ENCODE results near the gene CAMK2D.

CAMK2D gene

GRCh38 chr4:113555868-113556267, 205.7 kb downstream of the CAMK2D start:
- ATAC-seq = no peak
- no peak for TF ChIP-seq SNAI2 (CRISPR knock-in tag; IDR thresholded peaks at IDR 0.05)
- TF ChIP-seq TSHZ2 (CRISPR knock-in tag; IDR thresholded peaks at IDR 0.05) = no peak
- TF ChIP-seq ESRRG (CRISPR knock-in tag; IDR thresholded peaks at IDR 0.05) = no peak
- TF ChIP-seq ZNF70 (CRISPR knock-in tag; IDR thresholded peaks at IDR 0.05) = no peak
- no peak for TF ChIP-seq PPARA (CRISPR knock-in tag; IDR thresholded peaks at IDR 0.05; ENCODE audit: borderline replicate concordance)
- no peak for TF ChIP-seq CSDC2 (CRISPR knock-in tag; IDR thresholded peaks at IDR 0.05)
- TF ChIP-seq, protein P1, sequence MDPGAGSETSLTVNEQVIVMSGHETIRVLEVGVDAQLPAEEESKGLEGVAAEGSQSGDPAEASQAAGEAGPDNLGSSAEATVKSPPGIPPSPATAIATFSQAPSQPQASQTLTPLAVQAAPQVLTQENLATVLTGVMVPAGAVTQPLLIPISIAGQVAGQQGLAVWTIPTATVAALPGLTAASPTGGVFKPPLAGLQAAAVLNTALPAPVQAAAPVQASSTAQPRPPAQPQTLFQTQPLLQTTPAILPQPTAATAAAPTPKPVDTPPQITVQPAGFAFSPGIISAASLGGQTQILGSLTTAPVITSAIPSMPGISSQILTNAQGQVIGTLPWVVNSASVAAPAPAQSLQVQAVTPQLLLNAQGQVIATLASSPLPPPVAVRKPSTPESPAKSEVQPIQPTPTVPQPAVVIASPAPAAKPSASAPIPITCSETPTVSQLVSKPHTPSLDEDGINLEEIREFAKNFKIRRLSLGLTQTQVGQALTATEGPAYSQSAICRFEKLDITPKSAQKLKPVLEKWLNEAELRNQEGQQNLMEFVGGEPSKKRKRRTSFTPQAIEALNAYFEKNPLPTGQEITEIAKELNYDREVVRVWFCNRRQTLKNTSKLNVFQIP (CRISPR knock-in tag; IDR thresholded peaks at IDR 0.05; ENCODE audit: borderline replicate concordance, low read depth) = no peak
- no peak for TF ChIP-seq OSR1 (CRISPR knock-in tag; IDR thresholded peaks at IDR 0.05)
- no peak for TF ChIP-seq ZC3H10 (CRISPR knock-in tag; IDR thresholded peaks at IDR 0.05)
- no peak for TF ChIP-seq CREB5 (CRISPR knock-in tag; IDR thresholded peaks at IDR 0.05; ENCODE audit: low read depth)
- TF ChIP-seq ZNF565 (CRISPR knock-in tag; conservative IDR thresholded peaks at IDR 0.05; ENCODE audit: low read depth) = no peak

DNA sequence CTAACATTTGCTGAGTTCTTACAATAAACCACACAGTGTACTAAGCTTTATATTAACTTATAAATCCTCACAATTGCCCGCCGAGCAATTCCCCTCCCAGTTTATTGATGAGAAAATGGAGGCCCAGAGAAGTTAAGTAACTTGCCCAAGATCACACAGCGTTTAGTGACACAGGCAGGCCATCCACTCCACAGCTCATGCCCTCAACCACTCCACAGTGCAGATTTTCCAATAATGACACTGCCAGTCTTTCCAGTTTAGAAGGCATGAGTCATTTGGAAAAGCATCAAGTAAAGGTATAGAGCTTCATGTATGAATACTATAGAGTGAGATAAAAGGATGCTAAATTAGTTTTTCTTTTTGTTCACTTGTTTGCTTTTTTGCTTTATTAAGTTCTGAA, 208.5 kb downstream of the CAMK2D start:
- TF ChIP-seq, protein P1 (CRISPR knock-in tag; IDR thresholded peaks at IDR 0.05; ENCODE audit: borderline replicate concordance, low read depth) = no peak
- TF ChIP-seq ARNTL (CRISPR knock-in tag; IDR thresholded peaks at IDR 0.05; ENCODE audit: borderline replicate concordance, low read depth) (no peak), ESRRG (CRISPR knock-in tag; IDR thresholded peaks at IDR 0.05) (no peak), ZC3H10 (CRISPR knock-in tag; IDR thresholded peaks at IDR 0.05) (no peak), PATZ1 (CRISPR knock-in tag; IDR thresholded peaks at IDR 0.05; ENCODE audit: borderline replicate concordance) (no peak), ZNF565 (CRISPR knock-in tag; conservative IDR thresholded peaks at IDR 0.05; ENCODE audit: low read depth) (no peak), PPARA (CRISPR knock-in tag; IDR thresholded peaks at IDR 0.05; ENCODE audit: borderline replicate concordance) (no peak), SNAI2 (CRISPR knock-in tag; IDR thresholded peaks at IDR 0.05) (no peak), CSRNP3 (CRISPR knock-in tag; IDR thresholded peaks at IDR 0.05) (no peak), ZFP3 (CRISPR knock-in tag; IDR thresholded peaks at IDR 0.05) (no peak)
- no peak for ATAC-seq

DNA sequence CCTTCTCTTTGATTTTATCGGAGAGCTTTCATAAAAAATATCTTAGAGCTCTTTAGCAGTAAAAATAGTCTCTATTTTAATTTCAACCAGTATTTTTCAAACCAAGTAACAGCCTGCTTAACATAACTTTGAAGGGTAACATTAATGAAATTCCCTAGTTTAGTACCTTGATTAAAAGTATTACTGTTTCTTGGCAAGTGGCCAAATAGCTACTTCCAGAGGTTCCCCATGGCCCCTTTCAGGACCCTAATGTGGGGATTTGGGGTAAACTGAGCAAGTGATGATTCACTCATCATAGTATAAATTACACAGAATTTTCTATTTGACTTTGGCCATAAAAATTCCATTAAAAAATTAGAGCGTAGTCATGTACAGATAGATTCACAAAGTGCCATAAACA, 211.0 kb downstream of the CAMK2D start:
- TF ChIP-seq ZFP30 (CRISPR knock-in tag; IDR thresholded peaks at IDR 0.05) (no peak), PATZ1 (CRISPR knock-in tag; IDR thresholded peaks at IDR 0.05; ENCODE audit: borderline replicate concordance) (no peak), CSDC2 (CRISPR knock-in tag; IDR thresholded peaks at IDR 0.05) (no peak), ISL1 (CRISPR knock-in tag; IDR thresholded peaks at IDR 0.05) (no peak), TCF4 (CRISPR knock-in tag; IDR thresholded peaks at IDR 0.05; ENCODE audit: borderline replicate concordance) (no peak)
- no peak for ATAC-seq
